Activated B cell treated with CpG ODN at 0.5 μM for 24 hours (primary cell): Measurements from ENCODE around the gene MEOX1. TPM values are rescaled to one million over a fixed set of nuclear protein-coding genes. Genes with fewer than 3 reads are reported as not detected.

ENCODE experiments used
- ATAC-seq: fragments of 200-7000 bp; cut with Tn5 transposase; one replicate; pipeline ENCODE4 v1.10.0; 2021; ENCODE audit warnings: low read depth, mild to moderate bottlenecking, moderate library complexity
- CTCF ChIA-PET: fragments of 350-600 bp; sonication (Branson Sonifier 250); formaldehyde crosslinking; loops from one replicate; lab custom pipeline; 2021; ENCODE audit warnings: antibody characterized with exemption; lab: Charles Lee
- POLR2A ChIA-PET: fragments of 350-600 bp; sonication (Branson Sonifier 250); formaldehyde crosslinking; loops from one replicate; lab custom pipeline; 2021; ENCODE audit warnings: antibody characterized with exemption; lab: Charles Lee
- DNase-seq: peaks from one replicate; pipeline ENCODE4 v3.0.0; 2022
- H3K27ac Mint-ChIP-seq: one replicate; pipeline ENCODE4 v1.8.0; 2020; ENCODE audit warnings: mixed read lengths
- H3K27me3 Mint-ChIP-seq: one replicate; pipeline ENCODE4 v1.8.0; 2021; ENCODE audit warnings: mixed read lengths
- H3K36me3 Mint-ChIP-seq: one replicate; pipeline ENCODE4 v1.8.0; 2021; ENCODE audit warnings: low read depth, mixed read lengths
- H3K4me1 Mint-ChIP-seq: one replicate; pipeline ENCODE4 v1.8.0; 2021; ENCODE audit warnings: mixed read lengths
- H3K4me3 Mint-ChIP-seq: one replicate; pipeline ENCODE4 v1.8.0; 2020; ENCODE audit warnings: mild to moderate bottlenecking, mixed read lengths
- H3K9me3 Mint-ChIP-seq: one replicate; pipeline ENCODE4 v1.8.0; 2020; ENCODE audit warnings: mixed read lengths
- CTCF ChIP-seq: fragments of 200-600 bp; IDR thresholded peaks from one replicate; pipeline ENCODE4 v1.8.0; 2022; ENCODE audit warnings: antibody characterized with exemption, mild to moderate bottlenecking
- intact Hi-C: fragments of 100-400 bp; cut with micrococcal nuclease; formaldehyde crosslinking; loops from one replicate; pipeline ENCODE4 v1.15.1; 2024
- total RNA-seq: library from RNA; stranded (reverse); gene quantifications from 2 replicates; pipeline ENCODE4 v1.2.3, GENCODE V29; 2022

The MEOX1 gene
- total RNA-seq, 1 donor from 2014 or later: not detected

- peaks cover 29% of the 10 kb centered on the region for H3K27me3 Mint-ChIP-seq
- peaks cover 6% of the 10 kb centered on the region for H3K4me1 Mint-ChIP-seq
- CTCF ChIA-PET: no interaction called here
- TF ChIP-seq CTCF: no peak
- ATAC-seq: no peak
- POLR2A ChIA-PET: no interaction called here
- H3K27ac Mint-ChIP-seq: no peak overlapping the region
- H3K9me3 Mint-ChIP-seq: peaks cover 3% of the 10 kb centered on the region
- intact Hi-C loops: no loop called here
- no peak for DNase-seq
- H3K4me3 Mint-ChIP-seq: no peak overlapping the region
- H3K36me3 Mint-ChIP-seq: no peaks in the 10 kb centered on the region
Observed at GRCh38 chr17:43703630-43704029, 41.9 kb upstream of the MEOX1 start.

GRCh38 chr17:43702637-43703036 lies 40.9 kb upstream of the MEOX1 start:
- ChIA-PET POLR2A (no interaction called here), CTCF (interaction anchor here (12.1 kb wide), 1 partner anchor 59 kb away, joined by 301 read pairs; the partner anchor contains the start of gene SOST)
- Mint-ChIP-seq H3K27ac (no peak overlapping the region), H3K9me3 (peaks cover 3% of the 10 kb centered on the region), H3K4me3 (no peak overlapping the region), H3K4me1 (peaks cover 6% of the 10 kb centered on the region), H3K36me3 (no peaks in the 10 kb centered on the region), H3K27me3 (peaks cover 31% of the 10 kb centered on the region)
- no peak for ATAC-seq
- intact Hi-C loops: no loop called here
- DNase-seq: no peak
- TF ChIP-seq CTCF: no peak

- no peak for DNase-seq
- Mint-ChIP-seq H3K4me3 (no peak overlapping the region), H3K27ac (no peak overlapping the region), H3K4me1 (peaks cover 6% of the 10 kb centered on the region), H3K27me3 (peaks cover 26% of the 10 kb centered on the region), H3K36me3 (no peaks in the 10 kb centered on the region), H3K9me3 (peaks cover 3% of the 10 kb centered on the region)
- intact Hi-C loops: no loop called here
- CTCF ChIA-PET: interaction anchor here (12.1 kb wide), 1 partner anchor 60 kb away, joined by 301 read pairs; the partner anchor contains the start of gene SOST
- POLR2A ChIA-PET: interaction anchor here (0.9 kb wide), 1 partner anchor 65 kb away, joined by 5 read pairs; no protein-coding TSS in a partner anchor
- no peak for TF ChIP-seq CTCF
- ATAC-seq: peak; percentile 52
Observed at GRCh38 chr17:43701318-43701743, 39.6 kb upstream of the MEOX1 start.

- Mint-ChIP-seq H3K27me3 (peaks cover 17% of the 10 kb centered on the region), H3K36me3 (no peaks in the 10 kb centered on the region), H3K4me1 (peaks cover 6% of the 10 kb centered on the region), H3K4me3 (no peak overlapping the region), H3K9me3 (peaks cover 3% of the 10 kb centered on the region), H3K27ac (no peak overlapping the region)
- ChIA-PET CTCF (interaction anchor here (12.1 kb wide), 1 partner anchor 62 kb away, joined by 301 read pairs; the partner anchor contains the start of gene SOST), POLR2A (no interaction called here)
- DNase-seq: no peak
- ATAC-seq: no peak
- intact Hi-C loops: no loop called here
- no peak for TF ChIP-seq CTCF
Observed at GRCh38 chr17:43699438-43699756, 37.7 kb upstream of the MEOX1 start.

- Mint-ChIP-seq H3K36me3 (no peaks in the 10 kb centered on the region), H3K4me1 (peaks cover 6% of the 10 kb centered on the region), H3K27me3 (peaks cover 17% of the 10 kb centered on the region), H3K4me3 (no peak overlapping the region), H3K9me3 (peaks cover 3% of the 10 kb centered on the region), H3K27ac (no peak overlapping the region)
- intact Hi-C loops: no loop called here
- POLR2A ChIA-PET: interaction anchor here (1.0 kb wide), 1 partner anchor 60 kb away, joined by 4 read pairs; no protein-coding TSS in a partner anchor
- no peak for ATAC-seq
- no peak for TF ChIP-seq CTCF
- no peak for DNase-seq
- CTCF ChIA-PET: interaction anchor here (12.1 kb wide), 1 partner anchor 63 kb away, joined by 301 read pairs; the partner anchor contains the start of gene SOST
Observed at GRCh38 chr17:43698678-43699437, 37.1 kb upstream of the MEOX1 start.
